Measurements from ENCODE around the gene TXNRD2.

The TXNRD2 gene

DNA sequence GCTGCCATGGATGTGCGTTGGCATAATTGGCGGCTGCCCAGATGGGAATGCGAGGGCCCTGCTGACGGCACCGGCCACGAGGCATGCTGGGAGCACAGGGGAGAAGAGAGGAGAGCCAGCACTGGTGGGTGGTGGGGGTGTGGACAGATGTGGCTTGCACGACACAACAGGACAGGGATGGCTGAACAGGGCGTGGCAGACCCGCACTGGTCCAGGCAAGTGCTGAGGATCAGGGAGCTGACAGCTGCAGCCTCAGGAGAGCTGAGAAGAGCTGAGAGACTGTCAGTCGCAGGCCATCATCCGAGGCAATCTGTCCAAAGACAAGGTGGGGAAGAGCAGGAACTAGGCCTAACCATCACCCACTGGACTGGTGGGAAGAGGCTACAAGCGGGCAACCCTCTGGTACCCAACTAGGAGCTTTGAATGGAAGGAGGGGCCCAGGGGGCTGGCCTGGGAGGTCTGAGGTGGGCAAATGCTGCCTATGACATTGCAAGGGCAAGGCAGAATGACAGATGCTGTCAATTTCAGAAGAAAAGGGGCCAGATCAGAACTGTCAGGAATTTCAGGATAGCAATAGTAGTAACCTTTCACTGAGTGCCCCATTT is 89.3 kb downstream of the TXNRD2 start:
- TF ChIP-seq, protein P1, sequence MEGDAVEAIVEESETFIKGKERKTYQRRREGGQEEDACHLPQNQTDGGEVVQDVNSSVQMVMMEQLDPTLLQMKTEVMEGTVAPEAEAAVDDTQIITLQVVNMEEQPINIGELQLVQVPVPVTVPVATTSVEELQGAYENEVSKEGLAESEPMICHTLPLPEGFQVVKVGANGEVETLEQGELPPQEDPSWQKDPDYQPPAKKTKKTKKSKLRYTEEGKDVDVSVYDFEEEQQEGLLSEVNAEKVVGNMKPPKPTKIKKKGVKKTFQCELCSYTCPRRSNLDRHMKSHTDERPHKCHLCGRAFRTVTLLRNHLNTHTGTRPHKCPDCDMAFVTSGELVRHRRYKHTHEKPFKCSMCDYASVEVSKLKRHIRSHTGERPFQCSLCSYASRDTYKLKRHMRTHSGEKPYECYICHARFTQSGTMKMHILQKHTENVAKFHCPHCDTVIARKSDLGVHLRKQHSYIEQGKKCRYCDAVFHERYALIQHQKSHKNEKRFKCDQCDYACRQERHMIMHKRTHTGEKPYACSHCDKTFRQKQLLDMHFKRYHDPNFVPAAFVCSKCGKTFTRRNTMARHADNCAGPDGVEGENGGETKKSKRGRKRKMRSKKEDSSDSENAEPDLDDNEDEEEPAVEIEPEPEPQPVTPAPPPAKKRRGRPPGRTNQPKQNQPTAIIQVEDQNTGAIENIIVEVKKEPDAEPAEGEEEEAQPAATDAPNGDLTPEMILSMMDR (IDR thresholded peaks at IDR 0.05; ENCODE audit: insufficient read depth, low read length, poor library complexity, severe bottlenecking) = no peak
- Histone ChIP-seq H3K36me3 (ENCODE audit: control insufficient read depth, insufficient read depth, low read length) (peaks cover 16% of the 10 kb centered on the region), H3K27me3 (replicated peaks; ENCODE audit: control insufficient read depth, insufficient read depth, low read length) (no peaks in the 10 kb centered on the region), H3K4me3 (replicated peaks; ENCODE audit: low read depth, low read length) (no peak overlapping the region)
- DNase-seq (ENCODE audit: extremely low read depth, insufficient read length) = no peak

DNA sequence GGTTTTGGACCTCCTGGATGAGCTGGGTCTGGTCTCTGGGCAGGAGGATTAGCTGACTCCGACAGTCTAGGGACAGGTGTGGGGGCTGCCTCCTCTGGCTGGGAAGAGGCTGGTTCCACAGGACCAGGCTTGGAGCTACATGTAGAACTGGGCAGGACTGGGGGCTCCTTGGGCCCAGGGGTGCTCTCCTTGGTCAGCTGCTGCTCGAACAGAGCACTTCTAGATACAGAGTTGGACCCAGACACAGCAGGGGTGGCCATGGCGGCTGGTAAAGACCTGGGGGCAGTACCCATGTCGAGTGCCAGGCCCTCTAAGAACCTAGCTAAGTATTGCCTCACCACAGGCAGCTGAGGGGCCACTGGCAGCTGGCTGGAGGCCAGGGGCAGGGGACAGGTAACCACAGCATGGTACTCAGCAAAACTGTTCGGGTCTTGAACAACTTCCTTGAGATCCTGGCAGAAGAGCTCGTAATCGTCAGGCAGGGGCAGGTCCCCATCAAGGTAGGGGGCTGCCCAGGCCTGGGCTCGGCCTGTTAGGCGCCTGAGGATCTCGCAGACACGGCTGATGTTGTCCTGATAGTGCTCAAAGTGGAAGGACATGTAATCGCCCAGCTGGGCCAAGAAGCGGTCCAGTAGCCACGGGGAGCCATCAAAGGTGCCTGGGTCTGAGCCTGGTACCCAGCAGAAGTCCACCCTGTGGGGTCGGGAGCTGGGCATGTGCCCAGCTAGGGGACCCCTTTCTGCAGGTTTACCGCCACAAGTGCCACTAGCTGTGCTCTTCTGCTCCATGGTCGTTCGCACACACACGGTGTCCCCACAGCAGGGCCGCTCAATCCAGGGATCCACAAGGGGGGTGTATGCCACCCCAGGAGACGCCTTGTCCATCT is 90.1 kb downstream of the TXNRD2 start:
- no peaks in the 10 kb centered on the region for H3K27me3 ChIP-seq (replicated peaks; ENCODE audit: control insufficient read depth, insufficient read depth, low read length)
- H3K4me3 ChIP-seq (replicated peaks; ENCODE audit: low read depth, low read length) = no peak overlapping the region
- peaks cover 16% of the 10 kb centered on the region for H3K36me3 ChIP-seq (ENCODE audit: control insufficient read depth, insufficient read depth, low read length)
- no peak for DNase-seq (ENCODE audit: extremely low read depth, insufficient read length)
- TF ChIP-seq, protein P1 (IDR thresholded peaks at IDR 0.05; ENCODE audit: insufficient read depth, low read length, poor library complexity, severe bottlenecking) = no peak

DNA sequence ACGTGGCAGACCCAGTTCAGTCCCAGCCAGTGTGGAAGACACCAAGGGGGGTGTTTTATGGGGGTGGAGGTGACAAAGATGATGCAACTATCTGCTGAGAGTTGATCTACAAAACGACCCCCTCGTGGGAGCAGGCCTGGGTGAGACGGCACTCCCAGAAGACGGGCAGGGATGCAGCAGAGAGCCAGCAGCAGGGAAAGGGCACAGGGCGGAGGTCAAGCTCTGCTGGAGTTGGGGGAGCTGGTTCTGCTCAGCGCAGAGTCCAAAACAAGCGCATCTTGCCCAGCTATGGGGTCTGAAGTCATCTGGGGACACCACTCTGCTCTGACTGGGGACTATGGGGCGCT is 90.9 kb downstream of the TXNRD2 start:
- H3K36me3 ChIP-seq (ENCODE audit: control insufficient read depth, insufficient read depth, low read length) = peaks cover 16% of the 10 kb centered on the region
- no peak overlapping the region for H3K4me3 ChIP-seq (replicated peaks; ENCODE audit: low read depth, low read length)
- no peak for DNase-seq (ENCODE audit: extremely low read depth, insufficient read length)
- TF ChIP-seq, protein P1 (IDR thresholded peaks at IDR 0.05; ENCODE audit: insufficient read depth, low read length, poor library complexity, severe bottlenecking) = no peak
- no peaks in the 10 kb centered on the region for H3K27me3 ChIP-seq (replicated peaks; ENCODE audit: control insufficient read depth, insufficient read depth, low read length)

DNA sequence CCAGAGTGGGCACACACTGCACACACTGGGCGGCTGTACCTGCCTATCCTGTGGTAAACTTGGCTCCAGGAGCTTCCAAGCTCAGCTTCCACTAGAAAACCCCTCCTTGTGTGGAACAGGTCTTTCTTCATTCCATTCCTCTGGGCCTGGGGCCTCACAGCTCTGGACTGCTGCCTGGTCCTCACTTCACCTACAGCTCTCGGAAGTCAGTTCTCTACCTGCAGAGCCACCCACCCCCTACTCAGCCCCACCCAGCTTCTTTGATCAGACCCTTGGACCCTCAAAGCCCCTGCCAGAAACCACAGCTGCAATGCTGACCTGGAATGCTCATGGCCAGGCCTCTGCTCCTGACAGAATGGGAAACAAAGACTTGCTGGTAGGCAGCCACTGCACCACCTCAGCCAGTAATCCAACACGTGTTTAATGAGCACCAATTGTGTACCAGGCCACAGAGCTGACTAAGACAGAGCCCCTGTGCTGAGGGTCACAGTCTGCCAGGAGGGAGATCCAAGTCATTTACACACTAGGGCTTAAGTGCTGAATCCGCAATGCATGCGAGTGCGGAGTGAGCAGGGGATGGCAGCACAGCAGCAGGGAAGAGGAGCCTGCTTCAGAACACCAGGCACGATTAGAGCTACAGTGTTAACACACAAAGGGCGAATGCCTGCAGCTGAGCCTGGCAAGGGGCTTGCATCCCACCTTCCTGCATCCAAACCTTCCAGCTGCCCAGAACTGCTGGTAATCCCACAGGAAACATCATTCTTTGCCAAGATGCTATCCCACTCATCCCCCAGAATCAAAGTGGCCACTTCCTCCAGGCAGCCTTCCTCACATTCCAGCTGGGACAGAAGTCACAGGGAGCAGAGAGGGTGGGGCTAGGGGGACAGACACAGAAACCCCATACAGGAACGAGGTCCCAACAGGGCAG is 91.5 kb downstream of the TXNRD2 start:
- DNase-seq (ENCODE audit: extremely low read depth, insufficient read length) = no peak
- no peaks in the 10 kb centered on the region for H3K27me3 ChIP-seq (replicated peaks; ENCODE audit: control insufficient read depth, insufficient read depth, low read length)
- H3K4me3 ChIP-seq (replicated peaks; ENCODE audit: low read depth, low read length) = no peak overlapping the region
- TF ChIP-seq, protein P1 (IDR thresholded peaks at IDR 0.05; ENCODE audit: insufficient read depth, low read length, poor library complexity, severe bottlenecking) = no peak
- H3K36me3 ChIP-seq (ENCODE audit: control insufficient read depth, insufficient read depth, low read length) = peaks cover 16% of the 10 kb centered on the region

DNA sequence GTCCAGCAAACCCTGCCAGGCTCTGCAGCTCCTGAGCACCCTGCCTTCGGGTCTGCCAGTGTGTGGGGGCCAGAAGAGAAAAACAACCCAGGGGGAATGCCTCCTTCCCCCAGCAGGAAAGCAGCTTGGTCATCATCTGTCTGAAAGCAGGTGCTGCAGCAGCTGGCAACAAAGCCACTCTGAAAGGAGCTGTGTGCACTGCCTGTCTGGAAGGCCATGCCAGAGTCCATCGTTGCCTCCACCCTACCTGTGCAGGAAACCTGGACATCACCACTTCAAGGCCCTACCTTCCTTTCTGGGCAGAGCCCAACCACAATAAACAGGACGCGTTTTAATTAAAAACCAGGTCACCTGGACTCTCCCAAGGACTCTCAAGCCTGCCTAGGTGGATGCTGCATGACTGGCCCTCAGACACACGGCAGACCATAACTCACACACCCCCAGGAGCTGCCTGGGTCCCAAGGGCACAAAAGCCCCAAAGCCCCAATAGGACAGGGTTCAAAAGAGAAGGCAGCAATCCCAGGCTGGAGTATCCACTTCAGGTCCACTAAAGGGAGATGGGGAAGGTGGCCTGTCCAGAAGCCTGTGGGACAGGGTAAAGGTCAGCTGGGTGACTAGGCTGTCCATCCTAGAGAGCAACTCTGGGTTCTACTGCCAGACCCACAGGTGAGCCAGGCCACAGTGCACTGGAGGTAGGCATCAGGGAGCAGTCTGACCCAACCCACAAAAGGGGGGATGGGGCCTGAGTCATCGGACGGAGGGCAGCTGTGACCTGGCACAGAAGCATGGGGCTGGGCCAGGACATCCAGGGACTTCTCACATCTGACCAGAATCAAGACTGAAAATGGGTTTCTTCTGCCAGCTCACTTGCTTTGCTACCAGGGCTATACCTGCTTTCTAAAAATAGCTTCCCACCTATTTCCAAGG is 93.1 kb downstream of the TXNRD2 start:
- Histone ChIP-seq H3K36me3 (ENCODE audit: control insufficient read depth, insufficient read depth, low read length) (peaks cover 16% of the 10 kb centered on the region), H3K27me3 (replicated peaks; ENCODE audit: control insufficient read depth, insufficient read depth, low read length) (no peaks in the 10 kb centered on the region), H3K4me3 (replicated peaks; ENCODE audit: low read depth, low read length) (no peak overlapping the region)
- TF ChIP-seq, protein P1 (IDR thresholded peaks at IDR 0.05; ENCODE audit: insufficient read depth, low read length, poor library complexity, severe bottlenecking) = no peak
- DNase-seq (ENCODE audit: extremely low read depth, insufficient read length) = no peak

Measured in GM06990 (cell line).